Choroid plexus epithelial cell (primary cell): ENCODE measurements around the gene MYD88.

Source experiments
- DNase-seq: peaks from one replicate; pipeline ENCODE4 v3.0.0-alpha.2; 2010; ENCODE audit warnings: low read depth
- H3K4me3 ChIP-seq: 2 replicates; pipeline ENCODE4 v1.5.1; 2011; ENCODE audit warnings: low read depth, mild to moderate bottlenecking, control low read depth, low read length, moderate library complexity
- CTCF ChIP-seq: conservative IDR thresholded peaks from 2 replicates; pipeline ENCODE4 v1.5.1; 2011; ENCODE audit warnings: low read depth, mild to moderate bottlenecking, control low read depth, inconsistent platforms, low read length, moderate library complexity

The MYD88 gene

GRCh38 chr3:38122712-38123290 is 15.7 kb upstream of the MYD88 start:
- DNase-seq, result no peak
- TF ChIP-seq CTCF, result no peak
- no peak overlapping the region for H3K4me3 ChIP-seq

GRCh38 chr3:38124324-38125122 is 13.9 kb upstream of the MYD88 start:
- DNase-seq, result no peak
- no peak for TF ChIP-seq CTCF
- no peak overlapping the region for H3K4me3 ChIP-seq

- TF ChIP-seq CTCF, result no peak
- no peak for DNase-seq
- no peak overlapping the region for H3K4me3 ChIP-seq
Observed at GRCh38 chr3:38125305-38126120, 12.9 kb upstream of the MYD88 start.

- no peak for TF ChIP-seq CTCF
- DNase-seq, result no peak
- H3K4me3 ChIP-seq, result no peak overlapping the region
Observed at GRCh38 chr3:38126121-38126892, 12.2 kb upstream of the MYD88 start.

- H3K4me3 ChIP-seq, result no peak overlapping the region
- no peak for TF ChIP-seq CTCF
- DNase-seq, result no peak
Observed at GRCh38 chr3:38127611-38128302, 10.7 kb upstream of the MYD88 start.

- DNase-seq, result no peak
- no peak for TF ChIP-seq CTCF
- H3K4me3 ChIP-seq, result no peak overlapping the region
Observed at GRCh38 chr3:38128303-38128655, 10.2 kb upstream of the MYD88 start.
